Subcutaneous abdominal adipose tissue (tissue), 5 donors: ENCODE measurements around the gene FYB1.

Source experiments
- H3K27ac ChIP-seq: one replicate; pipeline ENCODE4 v1.7.0; 2013; ENCODE audit warnings: low read depth, mild to moderate bottlenecking, inconsistent platforms, low read length, moderate library complexity
- H3K27me3 ChIP-seq, 5 donors: one replicate each; pipeline ENCODE4 v1.7.0; 2013; ENCODE audit warnings: low read length in 5 of 5, inconsistent platforms in 1 of 5; ENCODE audit not compliant: control insufficient read depth in 5 of 5, insufficient read depth in 4 of 5
- H3K36me3 ChIP-seq, 5 donors: one replicate each; pipeline ENCODE4 v1.7.0; 2013; ENCODE audit warnings: low read length in 5 of 5; ENCODE audit not compliant: control insufficient read depth in 5 of 5, insufficient read depth in 5 of 5
- H3K4me1 ChIP-seq, 5 donors: one replicate each; pipeline ENCODE4 v1.7.0; 2013; ENCODE audit warnings: low read length in 5 of 5, mild to moderate bottlenecking in 3 of 5, moderate library complexity in 1 of 5; ENCODE audit not compliant: control insufficient read depth in 5 of 5, insufficient read depth in 5 of 5
- H3K4me3 ChIP-seq, 5 donors: one replicate each; pipeline ENCODE4 v1.7.0; 2013; ENCODE audit warnings: low read length in 5 of 5, low read depth in 1 of 5
- H3K9ac ChIP-seq, 5 donors: one replicate each; pipeline ENCODE4 v1.7.0; 2013; ENCODE audit warnings: low read length in 5 of 5, mild to moderate bottlenecking in 4 of 5, moderate library complexity in 3 of 5
- H3K9me3 ChIP-seq, 5 donors: one replicate each; pipeline ENCODE4 v1.7.0; 2013; ENCODE audit warnings: low read length in 5 of 5; ENCODE audit not compliant: control insufficient read depth in 5 of 5
- donor health status: healthy.
- donor health status: healthy.
- donor health status: healthy.
- donor health status: healthy.
- donor health status: healthy.

Gene FYB1

GRCh38 chr5:39161578-39161977, 57.8 kb downstream of the FYB1 start:
- no peaks in the 10 kb centered on the region for H3K27me3 ChIP-seq
- no peak overlapping the region for H3K27ac ChIP-seq
- no peak overlapping the region for H3K4me3 ChIP-seq
- no peaks in the 10 kb centered on the region for H3K36me3 ChIP-seq
- H3K9ac ChIP-seq = no peak overlapping the region
- H3K9me3 ChIP-seq = no peaks in the 10 kb centered on the region
- H3K4me1 ChIP-seq = peaks cover 0 to 2% (median 0%) of the 10 kb centered on the region in 5 donors

GRCh38 chr5:39160576-39161213, 58.7 kb downstream of the FYB1 start:
- Histone ChIP-seq H3K4me3 (no peak overlapping the region), H3K27ac (no peak overlapping the region), H3K9me3 (no peaks in the 10 kb centered on the region), H3K4me1 (peaks cover 0 to 3% (median 0%) of the 10 kb centered on the region in 5 donors), H3K27me3 (no peaks in the 10 kb centered on the region), H3K36me3 (no peaks in the 10 kb centered on the region), H3K9ac (no peak overlapping the region)

- H3K4me3 ChIP-seq = no peak overlapping the region
- no peak overlapping the region for H3K9ac ChIP-seq
- no peaks in the 10 kb centered on the region for H3K9me3 ChIP-seq
- peaks cover 0 to 3% (median 0%) of the 10 kb centered on the region in 5 donors for H3K4me1 ChIP-seq
- no peaks in the 10 kb centered on the region for H3K27me3 ChIP-seq
- no peaks in the 10 kb centered on the region for H3K36me3 ChIP-seq
- H3K27ac ChIP-seq = no peak overlapping the region
Measured at GRCh38 chr5:39159811-39160490, 59.4 kb downstream of the FYB1 start.

- Histone ChIP-seq H3K9ac (no peak overlapping the region), H3K36me3 (no peaks in the 10 kb centered on the region), H3K27ac (no peak overlapping the region), H3K27me3 (no peaks in the 10 kb centered on the region), H3K4me1 (peaks cover 0 to 3% (median 0%) of the 10 kb centered on the region in 5 donors), H3K4me3 (no peak overlapping the region), H3K9me3 (no peaks in the 10 kb centered on the region)
Measured at GRCh38 chr5:39158786-39159185, 60.6 kb downstream of the FYB1 start.

GRCh38 chr5:39158127-39158593, 61.2 kb downstream of the FYB1 start:
- Histone ChIP-seq H3K27ac (no peak overlapping the region), H3K4me3 (no peak overlapping the region), H3K4me1 (peaks cover 0 to 3% (median 0%) of the 10 kb centered on the region in 5 donors), H3K9ac (no peak overlapping the region), H3K27me3 (no peaks in the 10 kb centered on the region), H3K36me3 (no peaks in the 10 kb centered on the region), H3K9me3 (no peaks in the 10 kb centered on the region)

GRCh38 chr5:39157701-39158100, 61.7 kb downstream of the FYB1 start:
- H3K36me3 ChIP-seq = no peaks in the 10 kb centered on the region
- no peak overlapping the region for H3K9ac ChIP-seq
- H3K4me3 ChIP-seq = no peak overlapping the region
- H3K27me3 ChIP-seq = no peaks in the 10 kb centered on the region
- H3K9me3 ChIP-seq = no peaks in the 10 kb centered on the region
- H3K4me1 ChIP-seq = peaks cover 0 to 3% (median 0%) of the 10 kb centered on the region in 5 donors
- H3K27ac ChIP-seq = no peak overlapping the region

GRCh38 chr5:39156082-39156481, 63.3 kb downstream of the FYB1 start:
- H3K36me3 ChIP-seq = no peaks in the 10 kb centered on the region
- no peak overlapping the region for H3K4me3 ChIP-seq
- no peaks in the 10 kb centered on the region for H3K9me3 ChIP-seq
- no peak overlapping the region for H3K27ac ChIP-seq
- H3K9ac ChIP-seq = no peak overlapping the region
- peaks cover 0 to 3% (median 0%) of the 10 kb centered on the region in 5 donors for H3K4me1 ChIP-seq
- H3K27me3 ChIP-seq = no peaks in the 10 kb centered on the region

GRCh38 chr5:39151745-39152144, 67.6 kb downstream of the FYB1 start:
- H3K9me3 ChIP-seq = no peaks in the 10 kb centered on the region
- H3K36me3 ChIP-seq = no peaks in the 10 kb centered on the region
- H3K4me3 ChIP-seq = no peak overlapping the region
- H3K27ac ChIP-seq = no peak overlapping the region
- peaks cover 0 to 4% (median 3%) of the 10 kb centered on the region in 5 donors for H3K4me1 ChIP-seq
- H3K27me3 ChIP-seq = no peaks in the 10 kb centered on the region
- H3K9ac ChIP-seq = no peak overlapping the region

- Histone ChIP-seq H3K27me3 (no peaks in the 10 kb centered on the region), H3K4me1 (peaks cover 0 to 4% (median 0%) of the 10 kb centered on the region in 5 donors), H3K36me3 (no peaks in the 10 kb centered on the region), H3K4me3 (no peak overlapping the region), H3K9me3 (no peaks in the 10 kb centered on the region), H3K27ac (no peak overlapping the region), H3K9ac (no peak overlapping the region)
Measured at GRCh38 chr5:39149966-39150365, 69.4 kb downstream of the FYB1 start.

- H3K27ac ChIP-seq = no peak overlapping the region
- no peaks in the 10 kb centered on the region for H3K9me3 ChIP-seq
- no peaks in the 10 kb centered on the region for H3K27me3 ChIP-seq
- no peak overlapping the region for H3K4me3 ChIP-seq
- no peak overlapping the region for H3K9ac ChIP-seq
- H3K36me3 ChIP-seq = no peaks in the 10 kb centered on the region
- H3K4me1 ChIP-seq = peaks cover 0 to 4% (median 0%) of the 10 kb centered on the region in 5 donors
Measured at GRCh38 chr5:39148983-39149534, 70.3 kb downstream of the FYB1 start.
